ENCODE data around the gene TMOD1. TPM values are rescaled to one million over a fixed set of nuclear protein-coding genes. Genes with fewer than 3 reads are reported as not detected.

The TMOD1 gene
- total RNA-seq, 3 donors from 2014 or later (not counting 1 experiment from before 2014, with no cell fraction given), result 1.9 to 3.2 (median 2.0) TPM

DNA sequence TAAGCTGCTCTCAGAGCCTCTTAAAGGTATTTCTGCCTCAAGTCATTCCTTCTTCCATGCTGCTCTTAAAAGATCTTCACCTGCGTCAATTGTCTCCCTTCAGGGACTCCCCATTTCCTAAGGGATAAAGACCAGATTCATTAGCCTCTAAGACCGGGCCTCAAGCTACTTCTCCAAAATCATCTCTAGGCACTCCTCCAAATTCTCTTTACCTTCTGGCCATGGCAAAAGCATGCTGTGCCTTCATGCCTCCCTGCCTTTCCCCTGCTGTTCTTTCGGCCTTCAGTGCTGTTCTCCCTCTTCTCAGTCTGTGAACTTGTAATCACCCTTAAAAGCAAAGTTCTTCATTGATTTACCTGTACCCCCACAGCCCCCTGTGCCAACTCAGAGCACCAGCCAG, 4.4 kb downstream of the TMOD1 start:
- Histone ChIP-seq H3K27ac (ENCODE audit: low read length) (no peak overlapping the region), H3K9me3 (ENCODE audit: control insufficient read depth, insufficient read depth, low read length) (no peaks in the 10 kb centered on the region), H3K4me3 (ENCODE audit: low read length) (no peak overlapping the region), H3K36me3 (ENCODE audit: control insufficient read depth, insufficient read depth, low read length) (no peaks in the 10 kb centered on the region), H3K27me3 (ENCODE audit: control insufficient read depth, insufficient read depth, low read length) (peaks cover 28% of the 10 kb centered on the region), H3K4me1 (ENCODE audit: control insufficient read depth, insufficient read depth, low read length) (peaks cover 19% of the 10 kb centered on the region)
- ATAC-seq (no peak), DNase-seq (no peak)
- TF ChIP-seq, protein P1, sequence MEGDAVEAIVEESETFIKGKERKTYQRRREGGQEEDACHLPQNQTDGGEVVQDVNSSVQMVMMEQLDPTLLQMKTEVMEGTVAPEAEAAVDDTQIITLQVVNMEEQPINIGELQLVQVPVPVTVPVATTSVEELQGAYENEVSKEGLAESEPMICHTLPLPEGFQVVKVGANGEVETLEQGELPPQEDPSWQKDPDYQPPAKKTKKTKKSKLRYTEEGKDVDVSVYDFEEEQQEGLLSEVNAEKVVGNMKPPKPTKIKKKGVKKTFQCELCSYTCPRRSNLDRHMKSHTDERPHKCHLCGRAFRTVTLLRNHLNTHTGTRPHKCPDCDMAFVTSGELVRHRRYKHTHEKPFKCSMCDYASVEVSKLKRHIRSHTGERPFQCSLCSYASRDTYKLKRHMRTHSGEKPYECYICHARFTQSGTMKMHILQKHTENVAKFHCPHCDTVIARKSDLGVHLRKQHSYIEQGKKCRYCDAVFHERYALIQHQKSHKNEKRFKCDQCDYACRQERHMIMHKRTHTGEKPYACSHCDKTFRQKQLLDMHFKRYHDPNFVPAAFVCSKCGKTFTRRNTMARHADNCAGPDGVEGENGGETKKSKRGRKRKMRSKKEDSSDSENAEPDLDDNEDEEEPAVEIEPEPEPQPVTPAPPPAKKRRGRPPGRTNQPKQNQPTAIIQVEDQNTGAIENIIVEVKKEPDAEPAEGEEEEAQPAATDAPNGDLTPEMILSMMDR (IDR thresholded peaks at IDR 0.05), result no peak
- intact Hi-C loops (cut with micrococcal nuclease), result no loop called here
- H3K9me3 Mint-ChIP-seq, result no peaks in the 10 kb centered on the region
- H3K27me3 Mint-ChIP-seq (ENCODE audit: low read depth in 2 of 2), result peaks cover 0 to 28% of the 10 kb centered on the region in 2 donors
- H3K27ac Mint-ChIP-seq, result no peak overlapping the region
- H3K4me1 Mint-ChIP-seq, result peaks cover 11 to 15% of the 10 kb centered on the region in 2 donors
- H3K36me3 Mint-ChIP-seq, result no peaks in the 10 kb centered on the region
- H3K4me3 Mint-ChIP-seq, result no peak overlapping the region
- 94% methylated on average over 3 of the region's 3 CpGs for WGBS (ENCODE audit: insufficient coverage)

DNA sequence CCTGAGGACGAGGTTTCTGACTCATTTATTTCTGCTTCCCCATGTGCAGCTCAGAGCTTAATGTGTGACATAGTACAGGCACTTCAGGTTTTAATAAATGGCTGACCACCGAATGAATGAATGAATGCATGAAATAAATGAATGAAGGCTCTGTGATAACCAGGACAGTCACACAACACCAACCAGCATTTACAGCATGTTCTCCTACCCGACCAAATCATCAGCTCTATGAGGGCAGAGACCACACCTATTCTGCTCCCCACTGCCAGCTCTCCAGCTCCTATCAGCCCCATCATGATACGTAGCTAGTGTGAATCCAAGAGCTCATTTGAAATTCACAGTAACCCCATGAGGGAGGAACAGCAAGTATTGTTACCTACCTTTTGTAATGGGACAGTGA, 4.8 kb downstream of the TMOD1 start:
- Histone ChIP-seq H3K36me3 (ENCODE audit: control insufficient read depth, insufficient read depth, low read length) (no peaks in the 10 kb centered on the region), H3K4me3 (ENCODE audit: low read length) (no peak overlapping the region), H3K27me3 (ENCODE audit: control insufficient read depth, insufficient read depth, low read length) (peaks cover 25% of the 10 kb centered on the region), H3K27ac (ENCODE audit: low read length) (no peak overlapping the region), H3K4me1 (ENCODE audit: control insufficient read depth, insufficient read depth, low read length) (peaks cover 15% of the 10 kb centered on the region), H3K9me3 (ENCODE audit: control insufficient read depth, insufficient read depth, low read length) (no peaks in the 10 kb centered on the region)
- ATAC-seq (no peak), DNase-seq (no peak)
- intact Hi-C loops (cut with micrococcal nuclease), result no loop called here
- 91% methylated on average over 4 of the region's 4 CpGs for WGBS (ENCODE audit: insufficient coverage)
- peaks cover 0 to 28% of the 10 kb centered on the region in 2 donors for H3K27me3 Mint-ChIP-seq (ENCODE audit: low read depth in 2 of 2)
- peaks cover 11 to 15% of the 10 kb centered on the region in 2 donors for H3K4me1 Mint-ChIP-seq
- no peak overlapping the region for H3K4me3 Mint-ChIP-seq
- no peaks in the 10 kb centered on the region for H3K9me3 Mint-ChIP-seq
- TF ChIP-seq, protein P1 (IDR thresholded peaks at IDR 0.05), result no peak
- no peaks in the 10 kb centered on the region for H3K36me3 Mint-ChIP-seq
- no peak overlapping the region for H3K27ac Mint-ChIP-seq

DNA sequence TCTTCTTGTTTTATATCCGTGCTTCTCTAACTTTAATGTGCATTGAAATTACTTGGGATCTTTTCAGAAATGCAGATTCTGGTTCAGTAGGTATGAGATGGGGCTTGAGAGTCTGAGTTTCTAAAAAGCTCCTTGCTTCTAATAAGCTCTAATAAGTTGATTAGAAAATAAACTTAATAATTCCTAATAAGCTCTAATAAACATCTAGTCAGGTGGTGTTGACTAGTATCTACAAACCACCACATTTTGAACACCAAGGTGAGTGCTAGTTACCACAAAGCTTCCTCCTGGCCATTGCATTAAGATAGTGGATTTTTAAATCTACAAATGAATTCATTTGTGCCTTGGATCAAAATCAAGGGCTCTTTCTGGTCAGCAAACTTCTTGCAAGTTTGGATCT, 5.3 kb downstream of the TMOD1 start:
- H3K4me1 Mint-ChIP-seq, result peaks cover 11 to 15% of the 10 kb centered on the region in 2 donors
- TF ChIP-seq, protein P1 (IDR thresholded peaks at IDR 0.05), result no peak
- ATAC-seq, result no peak

DNA sequence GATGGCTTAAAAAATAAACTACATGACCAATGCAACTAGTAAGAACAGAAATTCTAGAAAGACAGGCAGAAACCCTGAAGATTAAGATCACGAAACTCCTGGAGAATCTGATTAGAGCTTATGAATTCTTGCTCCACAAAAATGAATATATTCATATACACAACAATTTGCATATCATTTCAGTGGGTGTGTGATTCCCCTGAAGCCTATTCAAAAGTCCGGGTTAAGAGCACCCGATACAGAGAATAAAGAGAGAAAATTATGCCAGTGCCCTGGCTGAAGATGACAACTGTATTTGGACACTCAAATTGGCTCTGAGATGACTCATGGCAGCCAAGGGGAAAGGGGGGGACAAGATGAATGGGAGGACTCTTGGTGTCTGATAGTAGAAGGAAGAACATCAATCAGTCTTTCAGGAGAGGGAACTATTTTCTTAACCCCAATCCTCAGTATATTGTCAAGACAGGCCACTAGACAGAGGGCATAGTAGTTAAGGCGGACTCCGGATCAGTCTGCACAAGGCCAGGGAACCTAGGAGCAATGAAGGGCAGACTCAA, 6.0 kb downstream of the TMOD1 start:
- H3K9me3 ChIP-seq (ENCODE audit: control insufficient read depth, insufficient read depth, low read length), result no peaks in the 10 kb centered on the region
- no peak overlapping the region for H3K4me3 Mint-ChIP-seq
- DNase-seq (no peak), ATAC-seq (no peak)
- no peak overlapping the region for H3K4me3 ChIP-seq (ENCODE audit: low read length)
- peaks cover 6% of the 10 kb centered on the region for H3K4me1 ChIP-seq (ENCODE audit: control insufficient read depth, insufficient read depth, low read length)
- peaks cover 11% of the 10 kb centered on the region in 2 donors for H3K4me1 Mint-ChIP-seq
- peaks cover 0 to 26% of the 10 kb centered on the region in 2 donors for H3K27me3 Mint-ChIP-seq (ENCODE audit: low read depth in 2 of 2)
- WGBS (ENCODE audit: insufficient coverage), result 91% methylated on average over 5 of the region's 5 CpGs
- intact Hi-C loops (cut with micrococcal nuclease), result no loop called here
- H3K27me3 ChIP-seq (ENCODE audit: control insufficient read depth, insufficient read depth, low read length), result peaks cover 20% of the 10 kb centered on the region
- TF ChIP-seq, protein P1 (IDR thresholded peaks at IDR 0.05), result no peak
- H3K36me3 Mint-ChIP-seq, result no peaks in the 10 kb centered on the region
- H3K9me3 Mint-ChIP-seq, result no peaks in the 10 kb centered on the region
- H3K36me3 ChIP-seq (ENCODE audit: control insufficient read depth, insufficient read depth, low read length), result no peaks in the 10 kb centered on the region
- no peak overlapping the region for H3K27ac Mint-ChIP-seq
- H3K27ac ChIP-seq (ENCODE audit: low read length), result no peak overlapping the region

More for the DNA sequence above, 5.3 kb downstream of the TMOD1 start:
- peaks cover 14% of the 10 kb centered on the region for H3K4me1 ChIP-seq (ENCODE audit: control insufficient read depth, insufficient read depth, low read length)
- H3K27ac ChIP-seq (ENCODE audit: low read length), result no peak overlapping the region
- intact Hi-C loops (cut with micrococcal nuclease), result no loop called here
- Mint-ChIP-seq H3K27ac (no peak overlapping the region), H3K4me3 (no peak overlapping the region), H3K27me3 (ENCODE audit: low read depth in 2 of 2) (peaks cover 0 to 28% of the 10 kb centered on the region in 2 donors), H3K36me3 (no peaks in the 10 kb centered on the region), H3K9me3 (no peaks in the 10 kb centered on the region)
- no peak overlapping the region for H3K4me3 ChIP-seq (ENCODE audit: low read length)
- no peaks in the 10 kb centered on the region for H3K9me3 ChIP-seq (ENCODE audit: control insufficient read depth, insufficient read depth, low read length)
- peaks cover 25% of the 10 kb centered on the region for H3K27me3 ChIP-seq (ENCODE audit: control insufficient read depth, insufficient read depth, low read length)
- H3K36me3 ChIP-seq (ENCODE audit: control insufficient read depth, insufficient read depth, low read length), result no peaks in the 10 kb centered on the region
- DNase-seq, result no peak
- 67% methylated on average over 1 of the region's 1 CpG for WGBS (ENCODE audit: insufficient coverage)

Measured in natural killer cell (primary cell).